A673 (cell line): ENCODE results near the gene SNRPA1. TPM values are rescaled to one million over a fixed set of nuclear protein-coding genes. Genes with fewer than 3 reads are reported as not detected.
A peak's percentile ranks its signal among the peaks of the same experiment; 100 is the strongest.

Experiments used
- Bru-seq: library from RNA; stranded (reverse); fragments of 400-500 nt; gene quantifications from one replicate; lab custom pipeline; 2021; lab: Mats Ljungman, UMichigan
- BruChase-seq, 2 experiments: library from RNA; stranded (reverse); fragments of 400-500 nt; gene quantifications; one replicate each; lab custom pipeline; 2021; lab: Mats Ljungman, UMichigan
- BruUV-seq: library from RNA; stranded (reverse); fragments of 400-500 nt; replicated peaks from 2 replicates; lab custom pipeline; 2021; lab: Mats Ljungman, UMichigan
- CTCF ChIA-PET: fragments of 300-600 bp; sonication (Branson Sonifier 250); formaldehyde crosslinking; loops from one replicate; lab custom pipeline; 2022; ENCODE audit warnings: antibody characterized with exemption; lab: Charles Lee
- POLR2A ChIA-PET: fragments of 300-600 bp; sonication (Branson Sonifier 250); formaldehyde crosslinking; loops from one replicate; lab custom pipeline; 2022; ENCODE audit warnings: antibody characterized with exemption; ENCODE audit not compliant: low non-redundant PET; lab: Charles Lee
- DNase-seq: peaks from one replicate; pipeline ENCODE4 v3.0.0-alpha.2; 2015; ENCODE audit warnings: low spot score
- H3K27ac ChIP-seq: fragments of 200-600 bp; sonication (generic); 2 replicates; pipeline ENCODE4 v1.5.1; 2016; ENCODE audit warnings: mixed run types, low read depth, mild to moderate bottlenecking, mixed read lengths, antibody characterized with exemption, low read length; ENCODE audit not compliant: poor library complexity, severe bottlenecking
- H3K27me3 ChIP-seq: fragments of 200-600 bp; sonication (generic); replicated peaks from 2 replicates; pipeline ENCODE4 v1.6.1; 2017; ENCODE audit warnings: mixed run types, low read depth, mild to moderate bottlenecking, mixed read lengths, antibody characterized with exemption, low read length; ENCODE audit not compliant: insufficient read depth, poor library complexity
- H3K36me3 ChIP-seq: fragments of 200-600 bp; sonication (generic); 2 replicates; pipeline ENCODE4 v1.6.1; 2016; ENCODE audit warnings: mixed run types, mild to moderate bottlenecking, mixed read lengths, antibody characterized with exemption, low read length; ENCODE audit not compliant: insufficient read depth, poor library complexity, severe bottlenecking
- H3K4me1 ChIP-seq: fragments of 200-600 bp; sonication (generic); 2 replicates; pipeline ENCODE4 v1.6.1; 2017; ENCODE audit warnings: mixed run types, mild to moderate bottlenecking, mixed read lengths, antibody characterized with exemption, low read length; ENCODE audit not compliant: insufficient read depth, poor library complexity, severe bottlenecking
- H3K4me3 ChIP-seq: fragments of 200-600 bp; sonication (generic); 2 replicates; pipeline ENCODE4 v1.5.1; 2016; ENCODE audit warnings: low read depth, mixed run types, mild to moderate bottlenecking, mixed read lengths, low read length; ENCODE audit not compliant: poor library complexity, severe bottlenecking
- H3K9me3 ChIP-seq: fragments of 200-600 bp; sonication (generic); 2 replicates; pipeline ENCODE4 v1.6.1; 2016; ENCODE audit warnings: mixed run types, low read depth, mild to moderate bottlenecking, mixed read lengths, antibody characterized with exemption, low read length; ENCODE audit not compliant: poor library complexity, severe bottlenecking
- EZH2 ChIP-seq: fragments of 200-600 bp; sonication (generic); IDR thresholded peaks from 2 replicates; pipeline ENCODE4 v1.6.1; 2017; ENCODE audit warnings: borderline replicate concordance, low read depth, mild to moderate bottlenecking, mixed read lengths, antibody characterized with exemption, low read length; ENCODE audit not compliant: poor library complexity, severe bottlenecking
- intact Hi-C: fragments of 100-400 bp; cut with micrococcal nuclease; formaldehyde crosslinking; loops from one replicate; pipeline ENCODE4 v1.10.0; 2022; ENCODE audit not compliant: unreplicated experiment
- long read RNA-seq: library from polyadenylated mRNA; stranded (forward); transcript quantifications from one replicate; pipeline ENCODE4 v2.0.0, GENCODE V29; 2022
- total RNA-seq: library from RNA; stranded (reverse); gene quantifications from 2 replicates; pipeline ENCODE4 v1.2.3, GENCODE V29; 2021
- TF ChIP-seq, protein P1 (sequence below): fragments of 300-800, 200-600 bp; sonication (generic); conservative IDR thresholded peaks from 2 replicates; pipeline ENCODE4 v1.5.1; 2017; ENCODE audit warnings: low read depth, mild to moderate bottlenecking, antibody characterized with exemption, low read length, moderate library complexity, mixed read lengths

The SNRPA1 gene
- total RNA-seq = 192 and 206 TPM in 2 replicates
- percentile 97 among the genes with signal in this experiment for Bru-seq, nascent RNA
- BruChase-seq, experiment 1, labeled RNA remaining after a 2-hour chase = percentile 94 among the genes with signal in this experiment
- BruChase-seq, experiment 2, labeled RNA remaining after a 6-hour chase = percentile 92 among the genes with signal in this experiment
- long read RNA-seq, transcript SNRPA1-201 (9 exons, 1,055 nt) = major isoform, 290 of 740 reads
- long read RNA-seq, transcript SNRPA1-207 (8 exons, 924 nt) = minor isoform, 6 of 740 reads
- long read RNA-seq, transcript SNRPA1-205 (7 exons, 2,108 nt) = minor isoform, 15 of 740 reads
- long read RNA-seq, partial matches to known transcripts = 409 of 740 reads
- long read RNA-seq, other reads (novel, unspliced or antisense) = 18 of 740 reads

- Histone ChIP-seq H3K36me3 (peaks cover 21% of the 10 kb centered on the region), H3K9me3 (no peaks in the 10 kb centered on the region), H3K27me3 (no peaks in the 10 kb centered on the region), H3K4me3 (peak within 1 kb of the TSS; percentile 81), H3K4me1 (peaks cover 12% of the 10 kb centered on the region), H3K27ac (peak within 1 kb of the TSS; percentile 94)
- intact Hi-C loops = loop anchor here (2.0 kb wide), 1 partner anchor 346 kb away; no protein-coding TSS in a partner anchor
- no TSS peak for BruUV-seq
- POLR2A ChIA-PET = no interaction called here
- DNase-seq = peak; percentile 98
- no peak for TF ChIP-seq EZH2
- TF ChIP-seq, protein P1, sequence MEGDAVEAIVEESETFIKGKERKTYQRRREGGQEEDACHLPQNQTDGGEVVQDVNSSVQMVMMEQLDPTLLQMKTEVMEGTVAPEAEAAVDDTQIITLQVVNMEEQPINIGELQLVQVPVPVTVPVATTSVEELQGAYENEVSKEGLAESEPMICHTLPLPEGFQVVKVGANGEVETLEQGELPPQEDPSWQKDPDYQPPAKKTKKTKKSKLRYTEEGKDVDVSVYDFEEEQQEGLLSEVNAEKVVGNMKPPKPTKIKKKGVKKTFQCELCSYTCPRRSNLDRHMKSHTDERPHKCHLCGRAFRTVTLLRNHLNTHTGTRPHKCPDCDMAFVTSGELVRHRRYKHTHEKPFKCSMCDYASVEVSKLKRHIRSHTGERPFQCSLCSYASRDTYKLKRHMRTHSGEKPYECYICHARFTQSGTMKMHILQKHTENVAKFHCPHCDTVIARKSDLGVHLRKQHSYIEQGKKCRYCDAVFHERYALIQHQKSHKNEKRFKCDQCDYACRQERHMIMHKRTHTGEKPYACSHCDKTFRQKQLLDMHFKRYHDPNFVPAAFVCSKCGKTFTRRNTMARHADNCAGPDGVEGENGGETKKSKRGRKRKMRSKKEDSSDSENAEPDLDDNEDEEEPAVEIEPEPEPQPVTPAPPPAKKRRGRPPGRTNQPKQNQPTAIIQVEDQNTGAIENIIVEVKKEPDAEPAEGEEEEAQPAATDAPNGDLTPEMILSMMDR = no peak
- CTCF ChIA-PET = interaction anchor here (0.6 to 1.8 kb wide), 2 partner anchors 19 to 347 kb away, joined by 3 to 6 read pairs; no protein-coding TSS in a partner anchor
Measured at GRCh38 chr15:101294731-101295606, at the start of gene SNRPA1. TSS of gene SNRPA1 (minus strand) at chr15:101295248. CDS start at chr15:101295178, 70 bp downstream.

GRCh38 chr15:101342056-101342455, 47.0 kb upstream of the SNRPA1 start:
- intact Hi-C loops = no loop called here
- TF ChIP-seq, protein P1 = no peak
- no peak for TF ChIP-seq EZH2
- Histone ChIP-seq H3K36me3 (no peaks in the 10 kb centered on the region), H3K9me3 (no peaks in the 10 kb centered on the region), H3K27ac (no peak overlapping the region), H3K27me3 (peaks cover 7% of the 10 kb centered on the region), H3K4me1 (no peaks in the 10 kb centered on the region), H3K4me3 (no peak overlapping the region)
- CTCF ChIA-PET = no interaction called here
- BruUV-seq = no TSS peak
- DNase-seq = no peak
- POLR2A ChIA-PET = no interaction called here

DNA sequence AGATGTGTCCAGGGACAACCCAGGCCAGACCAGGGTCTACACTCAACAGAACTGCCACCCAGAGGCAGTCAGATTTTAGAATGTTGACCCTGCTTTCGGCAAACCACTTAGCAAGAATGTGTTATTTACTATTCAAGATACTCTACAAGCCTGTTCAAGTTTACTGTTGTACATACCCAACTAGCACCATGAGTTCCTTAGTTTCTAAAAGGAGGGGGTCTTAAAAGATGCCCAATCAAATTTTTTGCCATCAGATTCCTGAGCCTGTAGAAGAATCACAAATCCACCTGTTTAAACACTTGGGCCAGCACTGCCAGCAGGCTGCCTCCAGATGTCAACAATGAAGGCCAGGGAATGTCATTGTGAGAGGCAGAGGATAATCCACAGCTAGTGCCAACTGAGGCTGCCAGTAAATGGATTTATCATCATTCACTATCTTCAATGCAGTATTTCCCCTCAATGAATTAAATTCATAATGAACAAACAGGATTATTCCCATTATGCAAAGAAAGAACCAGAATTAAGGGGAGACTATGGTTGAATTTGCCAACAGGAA, 43.5 kb upstream of the SNRPA1 start:
- Histone ChIP-seq H3K4me3 (no peak overlapping the region), H3K9me3 (peaks cover 8% of the 10 kb centered on the region), H3K36me3 (no peaks in the 10 kb centered on the region), H3K27me3 (peaks cover 7% of the 10 kb centered on the region), H3K4me1 (no peaks in the 10 kb centered on the region), H3K27ac (no peak overlapping the region)
- no peak for DNase-seq
- intact Hi-C loops = no loop called here
- CTCF ChIA-PET = no interaction called here
- no peak for TF ChIP-seq EZH2
- TF ChIP-seq, protein P1 = no peak
- BruUV-seq = no TSS peak
- POLR2A ChIA-PET = no interaction called here
